ENCODE data around the gene EEF1AKMT1. TPM values are rescaled to one million over a fixed set of nuclear protein-coding genes. Genes with fewer than 3 reads are reported as not detected.
"Not testable (repeated sequence)": the region's sequence is repeated elsewhere in the genome, so short reads cannot be mapped to it uniquely, and the experiment has no call there.

The EEF1AKMT1 gene
- total RNA-seq, 1 donor from 2014 or later = 5.4 TPM

GRCh38 chr13:20778311-20778710, 4.5 kb upstream of the EEF1AKMT1 start:
- DNase-seq (ENCODE audit: low read depth in 2 of 2) = no peak

GRCh38 chr13:20776751-20777150, 3.0 kb upstream of the EEF1AKMT1 start:
- DNase-seq (ENCODE audit: low read depth in 2 of 2) = no peak

DNA sequence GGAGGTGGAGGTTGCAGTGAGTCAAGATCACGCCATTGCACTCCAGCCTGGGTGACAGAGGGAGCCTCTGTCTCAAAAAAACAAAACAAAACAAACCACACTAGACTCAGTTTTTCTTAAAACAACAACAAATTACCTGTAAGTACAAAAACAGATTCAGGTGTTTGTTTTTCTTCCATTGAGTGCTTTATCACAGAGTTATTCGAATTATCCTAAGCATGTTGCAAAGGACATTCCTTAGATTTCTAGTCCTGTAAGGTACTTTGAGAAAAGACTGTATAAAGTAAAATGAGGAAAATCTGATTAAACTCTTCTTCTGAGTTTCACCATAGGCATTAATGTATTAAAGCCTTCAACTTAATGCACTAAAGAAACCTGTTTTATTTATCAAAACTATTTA, 2.2 kb upstream of the EEF1AKMT1 start:
- DNase-seq (ENCODE audit: low read depth in 2 of 2) = no peak

GRCh38 chr13:20774746-20775145, 985 bp upstream of the EEF1AKMT1 start:
- DNase-seq (ENCODE audit: low read depth in 2 of 2) = no peak

- DNase-seq (ENCODE audit: low read depth in 2 of 2) = no peak
Observed at GRCh38 chr13:20772401-20773131, 1.2 kb downstream of the EEF1AKMT1 start.

GRCh38 chr13:20769834-20770233, 3.9 kb downstream of the EEF1AKMT1 start:
- DNase-seq (ENCODE audit: low read depth in 2 of 2) = no peak

- peak; percentile 79 to 96 for DNase-seq (ENCODE audit: low read depth in 2 of 2)
Observed at GRCh38 chr13:20769091-20769490, 4.7 kb downstream of the EEF1AKMT1 start.

- no peak for DNase-seq (ENCODE audit: low read depth in 2 of 2)
Observed at GRCh38 chr13:20767309-20767943, 6.3 kb downstream of the EEF1AKMT1 start.

DNA sequence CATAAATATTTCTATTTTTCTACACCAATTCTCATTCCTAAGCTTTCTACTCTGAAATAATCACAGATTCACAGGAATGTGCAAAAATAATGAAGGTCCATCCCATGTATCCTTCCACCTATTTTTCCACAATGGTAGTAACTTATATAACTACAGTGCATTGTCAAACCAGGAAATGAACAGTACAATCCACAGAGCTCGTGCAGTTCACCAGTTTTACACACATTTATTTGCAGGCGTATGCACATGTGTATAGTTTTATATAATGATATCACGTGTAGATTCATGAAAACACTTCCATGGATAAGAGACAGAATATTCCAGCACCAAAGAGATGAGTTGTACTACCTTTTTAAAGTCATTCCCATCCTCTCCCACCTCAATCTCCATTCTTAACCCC, 12.9 kb downstream of the EEF1AKMT1 start:
- DNase-seq (ENCODE audit: low read depth in 2 of 2) = no peak

GRCh38 chr13:20754009-20754408, 19.8 kb downstream of the EEF1AKMT1 start:
- DNase-seq (ENCODE audit: low read depth in 2 of 2) = no peak

GRCh38 chr13:20749377-20749776, 24.4 kb downstream of the EEF1AKMT1 start:
- no peak for DNase-seq (ENCODE audit: low read depth in 2 of 2)

GRCh38 chr13:20743830-20744404, 29.8 kb downstream of the EEF1AKMT1 start:
- not testable (repeated sequence) for DNase-seq (ENCODE audit: low read depth in 2 of 2)

GRCh38 chr13:20740021-20740420, 33.7 kb downstream of the EEF1AKMT1 start:
- no peak for DNase-seq (ENCODE audit: low read depth in 2 of 2)

DNA sequence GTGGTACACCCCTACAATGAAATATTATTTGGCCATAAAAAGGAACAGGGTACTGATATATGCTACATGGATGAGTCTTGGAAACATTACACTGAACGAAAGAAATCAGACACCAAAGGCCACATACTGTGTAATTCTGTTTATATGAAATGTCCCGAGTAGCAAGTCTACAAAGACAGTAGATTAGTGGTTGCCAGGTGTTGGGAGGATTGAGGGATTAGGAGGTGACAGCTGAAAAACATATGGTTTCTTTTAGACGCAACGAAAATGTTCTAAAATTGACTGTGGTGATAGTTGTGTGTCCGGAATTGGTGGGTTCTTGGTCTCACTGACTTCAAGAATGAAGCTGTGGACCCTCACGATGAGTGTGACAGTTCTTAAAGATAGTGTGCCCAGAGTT, 35.1 kb downstream of the EEF1AKMT1 start:
- no peak for DNase-seq (ENCODE audit: low read depth in 2 of 2)

- DNase-seq (ENCODE audit: low read depth in 2 of 2) = no peak
Observed at GRCh38 chr13:20729633-20730585, 43.9 kb downstream of the EEF1AKMT1 start.

DNA sequence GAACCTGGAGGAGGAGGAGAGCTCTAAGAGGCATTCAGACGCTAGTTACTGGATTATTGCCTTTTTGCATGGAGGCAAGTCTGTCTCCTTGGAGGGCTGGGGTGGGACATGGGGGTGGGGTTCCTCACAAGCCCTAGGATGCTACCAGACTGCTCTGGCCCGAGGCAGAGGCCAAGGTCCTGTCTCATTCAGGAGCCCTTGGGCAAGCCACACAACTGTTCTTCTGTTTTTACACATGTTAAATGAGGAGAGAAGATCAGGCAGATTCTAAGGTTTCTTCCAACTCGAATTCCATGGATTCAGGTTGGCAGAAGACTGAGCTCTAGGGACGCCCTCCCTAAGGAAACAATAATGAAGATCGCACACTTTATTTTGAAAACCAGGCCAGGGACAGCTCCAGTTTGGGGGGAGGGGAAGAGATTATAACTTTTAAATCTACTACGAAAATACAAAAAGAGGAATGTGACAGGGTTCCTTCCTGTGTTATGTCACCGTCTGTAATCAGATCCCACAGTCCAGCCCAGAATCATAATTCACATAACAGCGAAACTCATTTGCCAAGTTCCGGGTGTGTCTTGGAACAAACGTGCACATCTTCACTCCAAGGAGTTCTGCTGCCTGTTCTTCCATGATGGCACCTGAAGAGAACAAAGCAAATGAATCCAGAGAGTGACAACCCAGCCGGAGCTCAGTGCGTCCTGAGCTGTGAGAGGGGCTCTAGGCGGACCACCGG, 45.0 kb downstream of the EEF1AKMT1 start:
- peak; percentile 39 to 60 for DNase-seq (ENCODE audit: low read depth in 2 of 2)

GRCh38 chr13:20727856-20728255, 45.9 kb downstream of the EEF1AKMT1 start:
- no peak for DNase-seq (ENCODE audit: low read depth in 2 of 2)

DNA sequence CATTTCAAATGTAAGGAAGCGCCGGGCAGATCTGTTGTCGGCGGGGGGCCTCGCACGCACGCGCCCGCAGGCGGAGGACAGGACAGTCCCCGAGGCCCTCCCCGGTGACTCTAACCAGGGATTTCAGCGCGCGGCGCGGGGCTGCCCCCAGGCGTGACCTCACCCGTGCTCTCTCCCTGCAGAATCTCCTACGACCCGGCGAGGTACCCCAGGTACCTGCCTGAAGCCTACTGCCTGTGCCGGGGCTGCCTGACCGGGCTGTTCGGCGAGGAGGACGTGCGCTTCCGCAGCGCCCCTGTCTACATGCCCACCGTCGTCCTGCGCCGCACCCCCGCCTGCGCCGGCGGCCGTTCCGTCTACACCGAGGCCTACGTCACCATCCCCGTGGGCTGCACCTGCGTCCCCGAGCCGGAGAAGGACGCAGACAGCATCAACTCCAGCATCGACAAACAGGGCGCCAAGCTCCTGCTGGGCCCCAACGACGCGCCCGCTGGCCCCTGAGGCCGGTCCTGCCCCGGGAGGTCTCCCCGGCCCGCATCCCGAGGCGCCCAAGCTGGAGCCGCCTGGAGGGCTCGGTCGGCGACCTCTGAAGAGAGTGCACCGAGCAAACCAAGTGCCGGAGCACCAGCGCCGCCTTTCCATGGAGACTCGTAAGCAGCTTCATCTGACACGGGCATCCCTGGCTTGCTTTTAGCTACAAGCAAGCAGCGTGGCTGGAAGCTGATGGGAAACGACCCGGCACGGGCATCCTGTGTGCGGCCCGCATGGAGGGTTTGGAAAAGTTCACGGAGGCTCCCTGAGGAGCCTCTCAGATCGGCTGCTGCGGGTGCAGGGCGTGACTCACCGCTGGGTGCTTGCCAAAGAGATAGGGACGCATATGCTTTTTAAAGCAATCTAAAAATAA, 52.1 kb downstream of the EEF1AKMT1 start:
- peak in 1 of 2 donors; percentile 68 for DNase-seq (ENCODE audit: low read depth in 2 of 2)

DNA sequence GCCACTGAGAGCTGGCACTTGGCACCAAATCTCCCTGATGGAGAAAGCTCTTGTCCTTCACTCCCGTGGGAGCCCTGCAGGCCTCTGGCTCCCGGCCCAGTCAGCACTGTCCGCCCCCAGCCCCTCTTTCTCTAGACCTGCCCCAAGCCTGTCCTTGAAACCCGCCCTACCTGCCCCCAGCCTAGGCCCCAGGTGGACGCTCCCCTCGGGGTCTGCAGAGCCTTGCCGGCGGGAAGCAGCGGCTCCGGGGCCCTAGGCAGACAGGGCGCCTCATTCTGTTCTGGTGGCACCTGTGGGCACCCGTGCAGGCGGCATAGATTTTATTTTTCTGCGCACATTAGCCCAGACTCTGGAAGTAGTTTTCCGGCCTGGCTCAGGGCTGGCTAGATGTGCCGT, 52.7 kb downstream of the EEF1AKMT1 start:
- no peak for DNase-seq (ENCODE audit: low read depth in 2 of 2)

- DNase-seq (ENCODE audit: low read depth in 2 of 2) = no peak
Observed at GRCh38 chr13:20720499-20720898, 53.3 kb downstream of the EEF1AKMT1 start.
